Lung (tissue), 12 donors: Measurements from ENCODE around the gene CMTM7. TPM values are rescaled to one million over a fixed set of nuclear protein-coding genes. Genes with fewer than 3 reads are reported as not detected.

Experiments used
- ATAC-seq: fragments of 200-7000 bp; cut with Tn5 transposase; one replicate; pipeline ENCODE4 v1.9.1; 2020; ENCODE audit warnings: moderate number of reproducible peaks; ENCODE audit not compliant: insufficient read depth, low FRiP score
- DNase-seq, 3 donors: peaks; one replicate each; pipeline ENCODE4 v3.0.0-alpha.2; 2013 to 2017
- H3K27ac ChIP-seq, 2 donors: one replicate each; pipeline ENCODE4 v1.5.1; 2013; ENCODE audit warnings: mild to moderate bottlenecking in 2 of 2, moderate library complexity in 2 of 2, control low read depth in 1 of 2, inconsistent platforms in 1 of 2, low read depth in 1 of 2, low read length in 1 of 2
- H3K27me3 ChIP-seq, 3 donors: one replicate each; pipeline ENCODE4 v1.5.1; 2013; ENCODE audit warnings: low read length in 2 of 3; ENCODE audit not compliant: control insufficient read depth in 3 of 3, insufficient read depth in 3 of 3
- H3K36me3 ChIP-seq, 4 donors: one replicate each; pipeline ENCODE4 v1.5.1; 2013; ENCODE audit warnings: low read length in 4 of 4, mild to moderate bottlenecking in 1 of 4, moderate library complexity in 1 of 4; ENCODE audit not compliant: control insufficient read depth in 4 of 4, insufficient read depth in 4 of 4
- H3K4me1 ChIP-seq, 5 donors: one replicate each; pipeline ENCODE4 v1.5.1; 2013; ENCODE audit warnings: low read length in 5 of 5, mild to moderate bottlenecking in 2 of 5, moderate library complexity in 1 of 5; ENCODE audit not compliant: control insufficient read depth in 5 of 5, insufficient read depth in 5 of 5
- H3K4me3 ChIP-seq: one replicate; pipeline ENCODE4 v1.5.1; 2013; ENCODE audit warnings: mild to moderate bottlenecking, control low read depth, moderate library complexity
- H3K9ac ChIP-seq, 2 donors: one replicate each; pipeline ENCODE4 v1.5.1; 2013; ENCODE audit warnings: low read length in 2 of 2, control low read depth in 1 of 2; ENCODE audit not compliant: insufficient read depth in 1 of 2
- H3K9me3 ChIP-seq, 4 donors: one replicate each; pipeline ENCODE4 v1.5.1; 2013; ENCODE audit warnings: low read length in 3 of 4, mild to moderate bottlenecking in 1 of 4, moderate library complexity in 1 of 4; ENCODE audit not compliant: control insufficient read depth in 4 of 4, insufficient read depth in 3 of 4
- CTCF ChIP-seq: IDR thresholded peaks from 2 replicates; pipeline ENCODE4 v1.5.1; 2012; ENCODE audit warnings: mild to moderate bottlenecking; ENCODE audit errors: control extremely low read depth, extremely low read depth
- WGBS, 2 donors: extraction: QIAGEN DNeasy Blood & Tissue Kit; methylation state at CpG; one replicate each; pipeline ENCODE4 v1.1.7; 2013; 5-methylcytosine and 5-hydroxymethylcytosine counted together
- polyA plus RNA-seq, 2 donors: library from polyadenylated mRNA; stranded (reverse); fragments of 200-250 nt; gene quantifications; one replicate each; pipeline ENCODE4 v1.2.1, GENCODE V29; 2013
- total RNA-seq, 2 donors: library from RNA; depleted of rRNA in 1 of 2; stranded (reverse); fragments of >200 nt in 1 of 2; gene quantifications; one replicate each; pipeline ENCODE4 v1.2.1, GENCODE V29; 2014 to 2021
- donor health status: control.
- donor health status: control.
- donor health status: Bipolar disorder and iron deficiency.
- donor health status: healthy.
- donor health status: DM: yes; HTN: yes; CAD: no.

The CMTM7 gene
- total and polyA plus RNA-seq, 4 donors: 33.1 to 46.8 (median 43.8) TPM

GRCh38 chr3:32367442-32367841 is 24.2 kb upstream of the CMTM7 start:
- Histone ChIP-seq H3K4me3 (no peak overlapping the region), H3K27ac (no peak overlapping the region), H3K9me3 (no peaks in the 10 kb centered on the region), H3K36me3 (peaks cover 0 to 10% (median under 1%) of the 10 kb centered on the region in 4 donors), H3K4me1 (peaks cover 0 to 18% (median 2%) of the 10 kb centered on the region in 5 donors), H3K27me3 (no peaks in the 10 kb centered on the region), H3K9ac (no peak overlapping the region)
- no peak for ATAC-seq
- no peak for TF ChIP-seq CTCF
- DNase-seq: no peak
- 97 to 98% methylated on average over 10 of the region's 10 CpGs for WGBS, 2 donors

GRCh38 chr3:32371461-32372212 is 20.0 kb upstream of the CMTM7 start:
- Histone ChIP-seq H3K4me1 (peaks cover 0 to 2% (median 0%) of the 10 kb centered on the region in 5 donors), H3K9ac (no peak overlapping the region), H3K4me3 (no peak overlapping the region), H3K36me3 (peaks cover 0 to 9% (median 0%) of the 10 kb centered on the region in 4 donors), H3K27ac (no peak overlapping the region), H3K27me3 (no peaks in the 10 kb centered on the region), H3K9me3 (no peaks in the 10 kb centered on the region)
- ATAC-seq (no peak), DNase-seq (no peak)
- WGBS, 2 donors: 68 to 72% methylated on average over 7 of the region's 7 CpGs
- no peak for TF ChIP-seq CTCF

- TF ChIP-seq CTCF: no peak
- no peak overlapping the region for H3K27ac ChIP-seq
- H3K9me3 ChIP-seq: no peaks in the 10 kb centered on the region
- H3K27me3 ChIP-seq: no peaks in the 10 kb centered on the region
- H3K4me3 ChIP-seq: no peak overlapping the region
- H3K4me1 ChIP-seq: peaks cover 0 to 2% (median 0%) of the 10 kb centered on the region in 5 donors
- H3K9ac ChIP-seq: no peak overlapping the region
- ATAC-seq: no peak
- peaks cover 0 to 9% (median 0%) of the 10 kb centered on the region in 4 donors for H3K36me3 ChIP-seq
- DNase-seq: no peak
- WGBS, 2 donors: 92 to 96% methylated on average over 4 of the region's 4 CpGs
Measured at GRCh38 chr3:32372213-32372490, 19.5 kb upstream of the CMTM7 start.

GRCh38 chr3:32373276-32373675 is 18.4 kb upstream of the CMTM7 start:
- no peak for ATAC-seq
- 86 to 92% methylated on average over 5 of the region's 5 CpGs for WGBS, 2 donors

More at GRCh38 chr3:32373276-32373675, 18.4 kb upstream of the CMTM7 start:
- H3K9ac ChIP-seq: no peak overlapping the region
- H3K9me3 ChIP-seq: no peaks in the 10 kb centered on the region
- H3K27me3 ChIP-seq: no peaks in the 10 kb centered on the region
- H3K4me1 ChIP-seq: peaks cover 0 to 2% (median 0%) of the 10 kb centered on the region in 5 donors
- H3K27ac ChIP-seq: no peak overlapping the region
- peaks cover 0 to 5% (median 0%) of the 10 kb centered on the region in 4 donors for H3K36me3 ChIP-seq
- DNase-seq: no peak
- no peak overlapping the region for H3K4me3 ChIP-seq
- TF ChIP-seq CTCF: no peak
